Epithelial cell of esophagus (primary cell): ENCODE results near the gene SUSD3.

ENCODE experiments used
- DNase-seq: peaks from one replicate; pipeline ENCODE4 v3.0.0; 2010; ENCODE audit warnings: low read depth
- H3K4me3 ChIP-seq: 2 replicates; pipeline ENCODE4 v1.5.1; 2011; ENCODE audit warnings: mild to moderate bottlenecking, low read length, control low read depth
- CTCF ChIP-seq: IDR thresholded peaks from 2 replicates; pipeline ENCODE4 v1.5.1; 2011; ENCODE audit warnings: low read depth, mild to moderate bottlenecking, low read length, control low read depth, inconsistent platforms; ENCODE audit not compliant: insufficient read depth; ENCODE audit errors: missing control alignments

Gene SUSD3

GRCh38 chr9:93081931-93082330, 23.4 kb downstream of the SUSD3 start:
- no peak for TF ChIP-seq CTCF
- H3K4me3 ChIP-seq = no peak overlapping the region
- no peak for DNase-seq

DNA sequence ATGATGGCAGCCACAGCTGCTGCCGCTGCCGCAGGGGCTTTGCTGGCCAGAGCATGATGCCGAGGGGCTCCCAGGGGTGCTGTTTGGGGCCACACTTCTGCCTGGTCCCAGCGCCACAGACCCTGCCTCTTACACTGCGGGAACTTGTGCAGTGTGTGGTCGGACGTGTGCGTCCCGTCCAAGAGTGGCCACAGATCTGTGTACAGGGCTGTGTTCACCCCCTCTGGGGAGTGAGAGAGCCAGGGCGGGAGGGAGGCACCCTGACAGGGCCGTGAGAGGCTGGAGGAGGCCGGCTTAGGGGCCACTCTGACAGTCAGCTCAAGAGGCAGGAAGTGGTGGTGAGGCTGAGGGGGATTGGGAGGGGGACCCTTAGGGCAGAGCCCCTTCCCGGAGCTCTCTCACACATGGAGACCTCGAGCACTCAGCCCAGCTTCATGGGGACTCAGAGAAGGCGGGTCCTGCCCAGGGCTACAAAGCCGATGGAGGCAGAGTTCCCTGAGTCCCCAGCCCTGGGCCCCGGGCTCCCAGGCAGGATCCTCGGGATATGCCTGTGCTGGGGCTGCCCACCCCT, 24.4 kb downstream of the SUSD3 start:
- H3K4me3 ChIP-seq = no peak overlapping the region
- TF ChIP-seq CTCF = no peak
- DNase-seq = no peak

DNA sequence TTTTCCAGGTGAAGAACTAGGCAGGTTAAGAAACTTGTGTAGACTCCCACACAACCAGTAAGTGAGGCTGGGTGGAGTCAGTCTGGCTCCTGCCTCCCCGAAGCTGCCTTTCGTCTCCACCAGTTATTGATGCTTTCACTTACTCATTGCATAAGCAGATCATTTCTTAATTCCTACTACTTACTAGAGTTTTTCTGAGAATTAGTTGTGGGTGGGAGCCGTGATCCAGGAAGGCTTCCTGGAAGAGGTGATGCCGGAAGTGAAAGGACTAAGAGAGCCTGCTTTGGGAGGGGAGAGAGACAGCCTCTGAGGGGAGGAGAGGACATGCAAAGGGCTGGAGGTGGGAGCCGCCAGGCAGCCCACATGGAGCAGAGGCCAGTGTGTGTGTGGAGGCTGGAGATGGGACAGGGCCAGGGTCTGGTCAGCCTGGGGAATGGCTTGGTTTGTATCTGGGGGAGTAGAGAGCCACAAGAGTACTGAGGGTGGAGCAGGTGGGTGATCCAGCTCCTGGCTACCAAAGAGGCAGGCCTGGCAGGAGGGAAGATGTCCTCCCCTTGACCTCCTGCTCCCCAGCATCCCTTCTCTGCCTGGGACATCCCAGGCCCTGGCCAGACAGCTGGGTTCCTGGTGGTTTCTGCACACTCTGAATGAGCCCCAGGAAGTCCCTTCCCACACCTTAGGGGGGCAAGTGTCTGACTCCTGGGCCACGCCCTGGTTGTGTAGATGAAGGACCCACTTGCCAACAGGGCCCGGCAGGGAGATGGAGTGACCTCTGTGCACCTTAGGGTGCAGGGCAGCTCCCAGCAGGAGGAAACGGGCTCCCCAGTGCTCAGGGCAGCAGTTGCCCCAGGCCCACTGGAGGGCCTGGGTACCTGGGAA, 25.3 kb downstream of the SUSD3 start:
- DNase-seq = no peak
- no peak overlapping the region for H3K4me3 ChIP-seq
- no peak for TF ChIP-seq CTCF

- TF ChIP-seq CTCF = no peak
- H3K4me3 ChIP-seq = no peak overlapping the region
- no peak for DNase-seq
Measured at GRCh38 chr9:93084471-93084881, 26.0 kb downstream of the SUSD3 start.

GRCh38 chr9:93085676-93086075, 27.2 kb downstream of the SUSD3 start:
- no peak for DNase-seq
- no peak for TF ChIP-seq CTCF
- no peak overlapping the region for H3K4me3 ChIP-seq

DNA sequence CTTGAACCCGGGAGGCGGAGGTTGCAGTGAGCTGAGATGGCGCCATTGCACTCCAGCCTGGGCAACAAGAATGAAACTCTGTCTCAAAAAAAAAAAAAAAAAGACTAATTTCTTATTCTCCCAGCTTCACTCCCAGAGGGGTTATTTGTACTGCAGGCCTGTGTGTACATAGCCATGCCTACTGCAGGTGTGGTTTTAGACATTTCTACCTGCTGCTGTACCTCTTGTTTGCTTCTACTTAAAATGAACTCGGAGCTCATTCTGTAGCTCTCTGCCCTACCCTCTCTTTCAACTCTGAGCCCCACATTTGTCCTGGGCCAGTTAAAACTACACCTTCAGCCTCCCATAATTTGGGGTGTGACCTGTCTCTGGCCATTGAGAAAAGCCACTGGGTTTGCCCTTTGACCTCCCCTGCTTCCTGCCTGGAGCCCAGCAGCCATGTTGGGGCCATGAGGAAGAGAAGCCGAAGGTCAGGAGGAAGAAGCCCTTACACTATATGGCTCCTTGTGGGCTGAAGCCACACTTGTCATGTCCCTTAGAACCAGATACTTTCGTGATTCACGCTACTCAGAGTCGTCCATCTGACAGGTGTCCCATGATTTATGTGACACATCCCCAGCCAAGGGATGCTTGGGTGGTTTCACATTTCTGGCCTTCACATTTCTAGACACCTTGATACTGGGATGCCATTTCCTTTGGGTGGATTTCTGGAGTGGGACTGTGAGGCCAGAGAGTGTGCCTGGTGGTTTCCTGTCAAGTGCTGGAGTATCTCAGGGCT, 28.1 kb downstream of the SUSD3 start:
- DNase-seq = no peak
- TF ChIP-seq CTCF = no peak
- H3K4me3 ChIP-seq = no peak overlapping the region
